Liver (tissue), 3 donors: ENCODE data around the gene SPATS2L.

Source experiments
- EGR1 ChIP-seq, 2 donors: IDR thresholded peaks; 2 replicates each; pipeline ENCODE4 v1.6.1; 2016 to 2018; ENCODE audit warnings: antibody characterized with exemption in 2 of 2, low read depth in 2 of 2
- FOXA1 ChIP-seq: IDR thresholded peaks from 2 replicates; pipeline ENCODE4 v1.6.1; 2016; ENCODE audit warnings: antibody characterized with exemption
- GABPA ChIP-seq, 2 donors: IDR thresholded peaks in 1 of 2; conservative IDR thresholded peaks in 1 of 2; 2 replicates each; pipeline ENCODE4 v1.6.1; 2016; ENCODE audit warnings: antibody characterized with exemption in 2 of 2, mild to moderate bottlenecking in 1 of 2, moderate library complexity in 1 of 2
- NR2F2 ChIP-seq: IDR thresholded peaks from 2 replicates; pipeline ENCODE4 v1.6.1; 2016; ENCODE audit warnings: antibody characterized with exemption
- RAD21 ChIP-seq, 2 donors: IDR thresholded peaks; 2 replicates each; pipeline ENCODE4 v1.6.1; 2016; ENCODE audit warnings: antibody characterized with exemption in 2 of 2, mild to moderate bottlenecking in 2 of 2
- RXRA ChIP-seq, 2 donors: IDR thresholded peaks; 2 replicates each; pipeline ENCODE4 v1.6.1; 2017 to 2018; ENCODE audit warnings: antibody characterized with exemption in 2 of 2, mild to moderate bottlenecking in 1 of 2
- TAF1 ChIP-seq: conservative IDR thresholded peaks from 2 replicates; pipeline ENCODE4 v1.6.1; 2016; ENCODE audit warnings: antibody characterized with exemption, mild to moderate bottlenecking
- YY1 ChIP-seq: IDR thresholded peaks from 2 replicates; pipeline ENCODE4 v1.6.1; 2016; ENCODE audit warnings: antibody characterized with exemption, mild to moderate bottlenecking
- TF ChIP-seq, protein P1 (sequence below): fragments of 150-350 bp; IDR thresholded peaks from 2 replicates; pipeline ENCODE4 v1.5.1; 2017; ENCODE audit warnings: improper control_type of control experiment, low read depth, low read length; ENCODE audit not compliant: missing input control
- TF ChIP-seq, protein P2 (sequence below): IDR thresholded peaks from 2 replicates; pipeline ENCODE4 v1.6.1; 2016; ENCODE audit warnings: antibody characterized with exemption
- TF ChIP-seq, protein P3 (sequence below): IDR thresholded peaks from 2 replicates; pipeline ENCODE4 v1.6.1; 2016; ENCODE audit warnings: antibody characterized with exemption
- donor health status: healthy.
- donor health status: healthy.

DNA sequence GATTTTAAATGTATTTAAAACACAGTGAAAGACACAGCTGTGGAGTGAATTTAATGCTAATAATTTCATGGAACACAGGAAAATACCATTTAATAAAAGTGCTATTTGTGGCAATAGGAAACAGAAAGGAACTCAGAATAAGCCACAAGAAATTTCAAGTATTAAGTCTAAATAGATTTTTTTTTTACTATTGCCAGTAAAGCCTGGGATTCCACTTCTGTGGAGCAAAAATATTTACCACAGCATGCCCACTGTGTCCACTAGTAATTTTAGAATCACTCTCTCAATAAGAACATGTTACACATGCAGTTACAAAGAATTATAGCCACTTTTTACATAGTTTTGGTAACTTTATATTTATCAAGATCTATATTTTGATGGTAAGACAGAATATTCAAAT is 186.2 kb downstream of the SPATS2L start:
- TF ChIP-seq, protein P1, sequence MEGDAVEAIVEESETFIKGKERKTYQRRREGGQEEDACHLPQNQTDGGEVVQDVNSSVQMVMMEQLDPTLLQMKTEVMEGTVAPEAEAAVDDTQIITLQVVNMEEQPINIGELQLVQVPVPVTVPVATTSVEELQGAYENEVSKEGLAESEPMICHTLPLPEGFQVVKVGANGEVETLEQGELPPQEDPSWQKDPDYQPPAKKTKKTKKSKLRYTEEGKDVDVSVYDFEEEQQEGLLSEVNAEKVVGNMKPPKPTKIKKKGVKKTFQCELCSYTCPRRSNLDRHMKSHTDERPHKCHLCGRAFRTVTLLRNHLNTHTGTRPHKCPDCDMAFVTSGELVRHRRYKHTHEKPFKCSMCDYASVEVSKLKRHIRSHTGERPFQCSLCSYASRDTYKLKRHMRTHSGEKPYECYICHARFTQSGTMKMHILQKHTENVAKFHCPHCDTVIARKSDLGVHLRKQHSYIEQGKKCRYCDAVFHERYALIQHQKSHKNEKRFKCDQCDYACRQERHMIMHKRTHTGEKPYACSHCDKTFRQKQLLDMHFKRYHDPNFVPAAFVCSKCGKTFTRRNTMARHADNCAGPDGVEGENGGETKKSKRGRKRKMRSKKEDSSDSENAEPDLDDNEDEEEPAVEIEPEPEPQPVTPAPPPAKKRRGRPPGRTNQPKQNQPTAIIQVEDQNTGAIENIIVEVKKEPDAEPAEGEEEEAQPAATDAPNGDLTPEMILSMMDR = no peak
- TF ChIP-seq TAF1 (no peak), NR2F2 (no peak), EGR1 (IDR thresholded peaks at IDR 0.05; ENCODE audit: low read depth in 2 of 2) (no peak), RXRA (IDR thresholded peaks at IDR 0.05) (no peak), GABPA (IDR thresholded peaks at IDR 0.05 in 1 of 2, conservative IDR thresholded peaks at IDR 0.05 in 1 of 2) (no peak), YY1 (no peak), FOXA1 (no peak), RAD21 (IDR thresholded peaks at IDR 0.05) (no peak)
- TF ChIP-seq, protein P2, sequence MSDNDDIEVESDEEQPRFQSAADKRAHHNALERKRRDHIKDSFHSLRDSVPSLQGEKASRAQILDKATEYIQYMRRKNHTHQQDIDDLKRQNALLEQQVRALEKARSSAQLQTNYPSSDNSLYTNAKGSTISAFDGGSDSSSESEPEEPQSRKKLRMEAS = no peak
- TF ChIP-seq, protein P3, sequence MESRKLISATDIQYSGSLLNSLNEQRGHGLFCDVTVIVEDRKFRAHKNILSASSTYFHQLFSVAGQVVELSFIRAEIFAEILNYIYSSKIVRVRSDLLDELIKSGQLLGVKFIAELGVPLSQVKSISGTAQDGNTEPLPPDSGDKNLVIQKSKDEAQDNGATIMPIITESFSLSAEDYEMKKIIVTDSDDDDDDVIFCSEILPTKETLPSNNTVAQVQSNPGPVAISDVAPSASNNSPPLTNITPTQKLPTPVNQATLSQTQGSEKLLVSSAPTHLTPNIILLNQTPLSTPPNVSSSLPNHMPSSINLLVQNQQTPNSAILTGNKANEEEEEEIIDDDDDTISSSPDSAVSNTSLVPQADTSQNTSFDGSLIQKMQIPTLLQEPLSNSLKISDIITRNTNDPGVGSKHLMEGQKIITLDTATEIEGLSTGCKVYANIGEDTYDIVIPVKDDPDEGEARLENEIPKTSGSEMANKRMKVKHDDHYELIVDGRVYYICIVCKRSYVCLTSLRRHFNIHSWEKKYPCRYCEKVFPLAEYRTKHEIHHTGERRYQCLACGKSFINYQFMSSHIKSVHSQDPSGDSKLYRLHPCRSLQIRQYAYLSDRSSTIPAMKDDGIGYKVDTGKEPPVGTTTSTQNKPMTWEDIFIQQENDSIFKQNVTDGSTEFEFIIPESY = no peak
